Dermis microvascular lymphatic vessel endothelial cell (primary cell): Measurements from ENCODE around the gene HRH2. TPM values are rescaled to one million over a fixed set of nuclear protein-coding genes. Genes with fewer than 3 reads are reported as not detected.
"Not testable (repeated sequence)": the region's sequence is repeated elsewhere in the genome, so short reads cannot be mapped to it uniquely, and the experiment has no call there.

Source experiments
- DNase-seq, 2 donors: peaks; one replicate each; pipeline versions ENCODE4 v3.0.0 to v3.0.0-alpha.2; 2010; ENCODE audit warnings: low read depth in 2 of 2
- total RNA-seq: library from RNA; depleted of rRNA; stranded (reverse); fragments of >200 nt; gene quantifications from 2 replicates; pipeline ENCODE4 v1.2.1, GENCODE V29; 2014

HRH2 gene
- total RNA-seq, 1 donor from 2014 or later = not detected

GRCh38 chr5:175646251-175646650, 11.6 kb upstream of the HRH2 start:
- no peak for DNase-seq

DNA sequence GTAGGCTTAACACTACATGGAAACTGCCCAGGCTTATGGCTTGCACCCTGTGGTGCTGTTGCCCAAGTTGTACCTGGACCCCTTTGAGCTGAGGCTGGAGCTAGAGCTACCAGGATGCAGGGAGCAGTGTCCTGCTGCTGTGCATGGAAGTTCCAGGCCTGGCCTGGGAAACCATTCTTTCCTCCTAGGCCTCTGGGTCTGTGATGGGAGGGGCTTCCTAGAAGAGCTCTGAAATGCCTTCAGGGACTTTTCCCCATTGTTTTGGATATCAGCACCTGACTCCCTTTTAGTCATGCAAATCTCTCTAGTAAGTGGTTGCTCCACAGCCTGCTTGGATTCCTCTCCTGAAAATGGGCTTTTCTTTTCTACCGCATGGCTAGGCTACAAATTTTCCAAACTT, 7.9 kb upstream of the HRH2 start:
- no peak for DNase-seq

DNA sequence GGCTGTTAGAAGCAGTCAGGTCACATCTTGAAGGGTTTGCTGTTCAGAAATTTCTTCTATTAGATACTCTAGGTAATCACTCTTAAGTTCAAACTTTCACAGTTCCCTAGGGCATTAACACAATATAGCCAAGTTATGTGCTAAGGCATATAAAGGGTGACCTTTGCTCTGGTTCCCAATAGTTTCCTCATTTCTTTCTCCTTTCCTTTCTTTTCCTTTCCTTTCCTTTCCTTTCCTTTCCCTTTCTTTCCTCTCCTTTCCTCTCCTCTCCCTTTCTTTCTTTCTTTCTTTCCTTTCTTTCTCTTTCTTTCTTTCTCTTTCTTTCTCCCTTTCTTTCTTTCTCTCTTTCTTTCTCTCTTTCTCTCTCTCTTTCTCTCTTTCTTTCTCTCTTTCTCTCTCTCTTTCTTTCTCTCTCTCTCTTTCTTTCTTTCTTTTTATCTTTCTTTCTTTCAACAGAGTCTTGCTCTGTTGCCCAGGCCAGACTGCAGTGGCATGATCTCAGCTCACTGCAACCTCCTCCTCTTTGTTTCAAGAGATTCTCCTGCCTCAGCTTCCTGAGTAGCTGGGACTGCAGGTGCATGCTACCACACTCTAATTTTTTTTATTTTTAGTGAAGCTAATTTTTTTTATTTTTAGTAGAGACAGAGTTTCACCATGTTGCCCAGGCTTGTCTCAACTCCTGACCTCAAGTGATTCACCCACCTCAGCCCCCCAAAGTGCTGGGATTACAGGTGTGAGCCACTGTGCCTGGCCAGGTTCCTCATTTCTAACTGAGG, 7.3 kb upstream of the HRH2 start:
- DNase-seq = not testable (repeated sequence)

GRCh38 chr5:175652741-175653663, 4.9 kb upstream of the HRH2 start:
- DNase-seq = no peak

- DNase-seq = no peak
Measured at GRCh38 chr5:175653763-175654162, 4.1 kb upstream of the HRH2 start.

- DNase-seq = no peak
Measured at GRCh38 chr5:175654339-175654738, 3.5 kb upstream of the HRH2 start.

GRCh38 chr5:175654807-175655206, 3.1 kb upstream of the HRH2 start:
- DNase-seq = no peak

GRCh38 chr5:175655411-175655810, 2.5 kb upstream of the HRH2 start:
- DNase-seq = no peak

DNA sequence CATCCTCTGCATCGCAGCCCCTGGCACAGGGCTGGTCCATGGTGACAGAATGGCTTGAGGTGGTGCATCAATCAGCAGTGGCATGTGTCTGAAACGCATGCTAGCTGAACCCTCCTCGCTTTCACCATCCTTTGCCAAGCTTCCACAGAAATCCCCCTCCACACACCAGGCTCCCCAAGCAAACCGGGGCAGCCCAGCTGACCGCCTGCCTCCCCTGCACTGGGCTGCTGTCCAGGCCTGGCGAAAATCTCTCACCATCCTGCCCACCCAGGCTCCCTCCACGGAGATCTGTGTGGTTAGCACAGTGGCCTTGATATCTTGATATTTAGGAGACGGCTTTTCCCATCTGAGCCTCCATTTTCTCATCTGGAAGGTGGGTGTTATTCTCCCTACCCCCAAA, 905 bp upstream of the HRH2 start:
- no peak for DNase-seq

- DNase-seq = no peak
Measured at GRCh38 chr5:175658299-175659145, 651 bp downstream of the HRH2 start.

DNA sequence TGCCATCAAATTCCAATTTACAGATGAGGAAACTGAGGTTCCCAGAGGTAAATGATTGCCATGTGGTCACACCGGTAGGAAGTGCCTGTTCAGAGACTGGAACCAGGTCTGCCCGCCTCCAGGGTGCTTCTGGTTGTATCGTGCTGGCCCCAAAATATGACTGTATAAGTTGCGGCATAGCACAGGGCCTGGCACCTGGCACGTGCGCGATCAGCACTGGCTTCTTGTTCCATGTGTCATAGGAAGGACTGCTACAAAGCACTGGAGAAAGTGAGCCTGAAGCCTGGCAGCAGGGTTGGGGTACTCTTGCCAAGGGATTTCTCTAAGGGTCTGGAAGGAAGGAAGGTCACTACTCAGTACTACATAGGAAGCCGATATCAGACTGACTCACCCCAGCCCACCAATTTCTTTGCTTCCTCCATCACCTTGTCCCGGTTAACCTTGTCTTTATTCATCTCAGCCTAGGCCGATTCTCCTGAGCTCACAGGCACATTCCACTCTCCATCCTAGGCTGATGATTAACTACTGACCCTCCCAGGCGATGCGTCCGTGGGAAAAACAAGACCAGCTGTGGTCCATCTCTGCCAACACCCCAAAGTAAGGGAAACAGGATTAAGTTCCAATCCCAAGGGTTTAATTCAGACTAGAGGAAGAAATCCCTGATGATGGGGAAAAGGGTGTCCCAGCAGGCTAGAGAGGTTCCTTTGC, 1.8 kb downstream of the HRH2 start:
- DNase-seq = no peak

- no peak for DNase-seq
Measured at GRCh38 chr5:175663186-175664184, 5.6 kb downstream of the HRH2 start.

DNA sequence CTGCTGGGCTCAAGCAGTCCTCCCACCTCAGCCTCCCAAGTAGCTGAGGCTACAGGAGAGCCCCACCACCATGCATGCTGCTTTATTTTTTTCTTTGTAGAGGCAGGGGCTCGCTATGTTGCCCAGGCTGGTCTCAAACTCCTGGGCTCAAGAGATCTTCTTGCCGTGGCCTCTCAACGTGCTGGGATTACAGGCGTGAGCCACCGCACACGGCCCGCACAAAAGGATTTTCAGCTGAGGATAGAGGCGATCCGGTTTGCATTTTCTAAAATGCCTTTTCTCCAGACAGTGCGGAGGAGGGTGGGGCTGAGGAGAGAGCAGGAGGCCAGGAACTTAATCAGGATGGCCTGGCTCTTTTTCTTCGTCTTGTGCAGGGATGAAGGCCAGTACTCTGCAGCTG, 6.9 kb downstream of the HRH2 start:
- DNase-seq = no peak

DNA sequence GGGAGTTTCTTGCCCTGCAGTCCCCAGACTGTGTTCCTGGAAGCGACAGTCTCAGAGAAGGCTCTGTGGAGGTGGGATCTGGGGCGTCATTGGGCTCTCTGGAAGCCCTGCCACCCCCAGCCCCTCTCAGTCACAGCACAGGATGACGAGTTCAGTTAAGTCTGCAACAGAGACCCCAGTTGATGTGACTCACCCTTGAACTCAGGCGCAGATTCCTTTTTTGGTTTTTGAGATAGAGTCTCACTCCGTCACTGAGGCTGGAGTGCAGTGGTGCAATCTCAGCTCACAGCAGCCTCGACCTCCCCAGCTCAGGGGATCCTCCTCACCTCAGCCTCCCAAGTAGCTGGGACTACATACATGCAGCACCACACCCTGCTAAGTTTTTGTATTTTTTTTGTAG, 8.3 kb downstream of the HRH2 start:
- no peak for DNase-seq

DNA sequence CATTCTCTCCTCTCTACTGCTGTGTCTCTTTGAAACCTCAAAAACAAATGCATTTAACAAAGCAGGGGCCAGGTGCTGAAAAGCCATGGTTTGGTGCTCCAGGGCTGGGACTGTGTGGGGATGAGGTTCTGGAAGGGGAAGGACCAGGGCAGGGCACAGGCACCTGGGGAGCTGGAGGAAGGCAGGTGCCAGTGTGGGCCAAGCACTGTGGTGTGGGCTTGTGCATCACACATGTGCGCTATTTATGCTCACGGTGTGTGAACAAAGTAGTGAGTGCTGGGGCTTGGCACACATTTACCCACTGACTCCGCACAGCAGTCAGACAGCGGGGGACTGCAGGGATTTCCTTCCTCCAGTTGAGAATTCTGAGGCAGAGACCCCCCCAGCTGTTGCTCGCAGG, 10.1 kb downstream of the HRH2 start:
- DNase-seq = no peak

DNA sequence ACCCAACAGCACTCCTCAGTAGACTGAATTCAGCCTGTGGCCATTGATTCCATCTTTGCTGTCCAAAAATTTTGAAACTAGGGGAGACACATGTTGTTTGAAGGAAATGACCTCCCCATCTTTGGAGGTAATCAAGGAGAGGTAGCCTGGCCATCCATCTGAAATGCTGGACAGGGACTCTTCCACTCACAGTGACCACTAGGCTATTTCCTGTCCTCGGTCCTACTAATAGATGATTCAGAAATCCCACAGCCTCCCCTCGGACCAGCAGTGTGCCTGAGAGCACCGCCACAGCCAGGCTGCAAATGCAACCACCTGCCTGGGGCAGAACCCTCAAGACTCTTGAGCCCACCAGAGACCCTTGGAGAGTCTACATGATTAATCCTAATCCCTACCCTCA, 12.5 kb downstream of the HRH2 start:
- no peak for DNase-seq

DNA sequence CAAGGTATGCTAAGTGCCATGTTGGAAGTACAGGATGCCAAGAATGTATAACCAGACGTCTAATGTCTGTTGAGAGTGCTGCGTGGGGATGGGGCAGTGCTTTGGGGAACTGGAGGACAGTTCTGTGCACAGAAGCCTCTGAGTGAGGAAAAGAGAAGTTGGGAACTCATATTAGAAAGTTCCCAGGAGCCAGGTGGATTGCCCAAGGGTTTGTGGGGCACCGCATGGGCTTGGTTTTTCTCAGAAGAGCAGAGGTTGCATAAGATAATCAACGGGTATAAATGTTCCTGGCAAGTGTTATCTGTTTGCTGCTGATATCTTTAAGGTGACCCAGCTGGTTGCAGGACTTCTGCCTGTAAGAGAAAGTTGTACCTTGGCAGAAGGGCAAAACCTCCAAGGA, 13.1 kb downstream of the HRH2 start:
- DNase-seq = no peak

- DNase-seq = no peak
Measured at GRCh38 chr5:175672976-175673648, 15.2 kb downstream of the HRH2 start.

DNA sequence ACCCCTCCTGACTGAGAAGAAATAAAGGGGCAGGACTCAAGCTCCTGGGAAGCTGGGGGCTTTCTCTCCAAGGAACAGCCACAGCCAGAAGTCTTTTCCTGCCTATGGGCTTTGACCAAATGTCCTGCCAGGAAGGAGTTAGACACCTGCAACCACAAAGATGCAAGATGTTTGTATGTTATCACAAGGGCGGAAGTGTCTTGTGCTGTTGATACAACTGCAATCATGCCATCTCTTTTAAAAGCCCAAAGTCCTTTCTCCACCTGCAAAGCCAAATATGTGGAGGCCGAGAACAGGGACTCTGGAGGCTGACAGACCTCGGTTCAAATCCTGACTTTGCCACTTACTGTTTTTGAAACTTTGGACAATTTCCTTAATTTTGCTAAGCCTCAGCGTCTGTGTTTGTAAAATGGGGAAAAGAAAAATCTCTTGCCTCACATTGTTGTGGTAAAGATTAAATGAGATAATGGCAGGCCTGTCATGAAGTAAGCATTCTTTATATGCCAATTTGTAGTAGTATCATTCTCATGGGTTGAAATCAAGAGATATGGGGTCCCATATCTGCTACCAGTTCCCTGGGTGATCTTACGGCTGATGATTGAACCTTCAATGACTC, 17.0 kb downstream of the HRH2 start:
- no peak for DNase-seq
